Activated CD8-positive, alpha-beta memory T cell treated with anti-CD3 and anti-CD28 coated beads, Interleukin-2, amount 50 U/mL, for 1 hour (primary cell): Measurements from ENCODE around the gene GNB1L.
"Not testable (repeated sequence)": the region's sequence is repeated elsewhere in the genome, so short reads cannot be mapped to it uniquely, and the experiment has no call there.

Experiments used
- DNase-seq: peaks from one replicate; pipeline ENCODE4 v3.0.0-alpha.2; 2020; ENCODE audit errors: extremely low read depth

Gene GNB1L

DNA sequence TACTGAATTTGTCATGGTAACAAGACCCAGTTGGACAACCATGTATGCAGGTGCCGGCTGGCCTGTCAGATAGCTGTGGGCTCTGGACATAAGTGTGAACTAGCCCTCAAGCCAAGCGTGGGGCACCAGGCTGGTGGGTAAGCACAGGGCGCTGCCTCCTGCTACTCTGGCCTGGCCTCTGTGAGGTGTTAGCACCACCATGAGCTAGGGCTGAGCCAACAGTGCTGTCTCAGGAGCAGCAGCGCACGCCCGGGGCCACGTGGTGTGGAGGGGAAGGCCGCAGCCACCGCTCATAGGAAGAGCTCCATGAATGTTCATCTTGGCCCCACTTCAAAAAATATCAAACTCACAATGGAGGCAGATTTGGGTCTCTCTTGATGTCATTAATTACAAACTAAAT, 35.3 kb upstream of the GNB1L start:
- no peak for DNase-seq

DNA sequence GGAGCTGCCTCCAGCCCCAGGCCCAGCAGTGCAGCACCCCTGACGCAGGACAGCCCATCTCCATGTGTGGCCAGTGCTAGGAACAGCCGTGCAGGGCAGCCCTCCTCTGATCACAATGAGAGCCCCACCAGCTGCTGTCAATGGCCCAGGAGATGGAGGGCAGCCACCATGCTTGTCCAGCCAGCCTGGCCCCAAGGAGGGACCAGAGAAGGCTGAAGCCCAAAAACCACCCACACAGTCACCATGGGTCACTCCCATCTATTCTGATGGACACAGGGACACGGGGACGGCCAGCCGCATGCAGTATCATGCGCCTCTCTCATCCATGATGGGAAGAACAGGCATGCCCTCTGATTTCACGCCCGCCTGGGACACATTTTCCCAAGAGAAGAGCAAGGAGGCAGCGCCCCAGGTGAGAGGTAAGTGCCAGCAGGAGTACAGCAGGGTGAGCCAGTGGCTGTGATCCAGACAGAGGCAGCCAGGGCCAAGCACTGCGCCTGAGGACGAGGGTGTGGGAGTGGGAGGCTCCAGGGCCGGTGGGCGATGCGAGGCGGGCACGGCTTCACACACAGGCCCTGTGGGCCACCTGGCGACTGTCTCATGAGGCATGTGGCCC, 33.6 kb upstream of the GNB1L start:
- no peak for DNase-seq

DNA sequence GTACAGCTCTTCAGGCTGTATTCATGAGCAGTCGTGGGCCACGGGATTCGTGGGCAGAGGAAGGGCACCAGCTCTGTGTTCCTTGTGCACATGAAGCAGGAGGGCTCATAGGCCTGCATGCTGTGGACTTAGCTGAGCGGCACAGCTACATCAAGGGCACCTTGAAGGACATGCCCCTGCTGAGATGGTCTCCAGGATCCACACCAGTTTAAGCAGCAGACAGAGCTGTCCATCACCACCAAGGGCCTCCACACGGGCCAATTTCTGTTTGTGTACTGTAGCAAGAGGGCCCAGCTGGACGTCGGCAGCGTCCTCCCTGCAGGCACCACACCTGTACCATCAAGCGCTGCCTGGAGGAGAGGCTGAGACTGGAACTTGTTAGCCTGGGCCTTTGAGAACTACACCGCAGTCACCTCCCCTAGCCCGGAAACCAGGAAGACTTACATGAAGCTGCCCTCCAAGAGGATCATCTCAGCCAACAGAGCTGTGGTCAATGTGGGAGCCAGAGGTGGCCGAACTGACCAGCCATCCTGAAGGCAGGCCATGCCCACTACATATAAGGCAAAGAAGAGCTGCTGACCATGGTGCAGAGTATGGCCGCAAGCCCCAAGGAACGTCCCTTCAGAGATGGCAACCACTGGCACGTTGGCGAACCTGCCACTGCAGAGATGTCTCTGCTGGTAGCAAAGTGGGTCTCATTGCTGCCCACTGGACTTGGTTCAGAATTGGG, 32.7 kb upstream of the GNB1L start:
- no peak for DNase-seq

DNA sequence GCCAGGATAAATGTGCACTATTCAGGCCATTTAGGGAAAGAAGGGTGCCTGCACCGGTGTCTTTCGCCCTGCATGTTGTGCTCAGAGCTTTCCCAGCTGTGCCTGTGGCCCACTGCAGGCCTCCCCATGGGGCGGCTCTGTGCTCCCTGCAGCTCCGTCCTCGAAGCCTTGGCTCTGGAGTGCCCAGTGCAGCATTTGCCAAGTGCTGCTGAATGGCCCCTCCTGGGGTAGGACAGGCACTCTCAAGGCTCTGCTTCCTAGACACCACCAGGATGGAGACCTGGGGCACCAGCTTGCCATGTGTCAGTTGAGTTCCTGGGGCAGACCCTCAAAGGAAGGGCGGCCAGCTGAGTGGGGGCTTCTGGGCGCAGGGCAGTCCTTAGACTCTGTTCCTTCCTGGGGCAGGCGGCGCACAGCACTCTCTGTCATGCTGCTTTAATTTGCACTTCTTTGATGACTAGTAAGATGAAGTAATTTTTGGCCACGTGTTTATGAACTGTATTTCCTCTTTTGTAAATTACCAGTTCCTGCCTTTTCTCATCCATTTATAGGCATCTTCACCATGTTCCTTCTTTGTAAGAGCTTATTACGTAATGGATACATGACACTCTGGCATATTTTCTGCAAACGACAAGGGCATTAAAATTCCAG, 32.1 kb upstream of the GNB1L start:
- no peak for DNase-seq

DNA sequence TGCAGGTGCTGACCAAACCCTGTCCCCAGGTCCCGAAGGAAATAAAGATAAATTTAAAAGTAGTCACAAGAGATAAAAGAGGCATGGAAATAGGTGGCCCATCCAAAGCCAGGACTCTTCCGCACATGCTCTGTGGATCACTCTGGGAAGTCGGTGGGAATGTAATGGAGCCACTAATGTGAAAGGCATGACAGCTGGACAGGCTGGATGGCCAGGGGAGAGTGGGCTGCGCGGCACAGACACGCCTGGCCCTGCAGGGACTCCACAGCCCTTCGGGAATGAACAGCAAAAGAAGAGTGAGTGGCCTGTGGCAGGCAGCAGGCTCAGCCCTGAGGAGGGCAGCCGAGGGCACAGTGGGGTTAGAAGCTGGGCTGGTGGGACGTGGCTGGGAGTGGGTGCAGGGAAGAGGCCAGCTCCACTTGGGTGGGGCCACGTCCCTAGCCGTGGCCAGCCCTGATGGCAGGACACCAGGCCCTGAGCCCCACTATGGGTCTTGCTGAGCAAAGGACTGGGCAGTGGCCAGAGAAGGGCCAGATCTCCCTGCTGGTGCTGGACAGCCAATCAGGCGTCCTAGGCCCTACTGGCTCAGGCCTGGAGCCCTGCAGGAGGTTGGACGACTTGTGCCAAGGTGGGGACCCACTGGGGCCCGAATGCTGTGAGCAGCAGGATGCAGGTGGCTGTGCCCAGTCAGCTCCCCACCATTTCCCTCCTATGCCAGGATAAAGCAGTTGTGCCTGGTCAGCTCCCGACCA, 31.3 kb upstream of the GNB1L start:
- no peak for DNase-seq

DNA sequence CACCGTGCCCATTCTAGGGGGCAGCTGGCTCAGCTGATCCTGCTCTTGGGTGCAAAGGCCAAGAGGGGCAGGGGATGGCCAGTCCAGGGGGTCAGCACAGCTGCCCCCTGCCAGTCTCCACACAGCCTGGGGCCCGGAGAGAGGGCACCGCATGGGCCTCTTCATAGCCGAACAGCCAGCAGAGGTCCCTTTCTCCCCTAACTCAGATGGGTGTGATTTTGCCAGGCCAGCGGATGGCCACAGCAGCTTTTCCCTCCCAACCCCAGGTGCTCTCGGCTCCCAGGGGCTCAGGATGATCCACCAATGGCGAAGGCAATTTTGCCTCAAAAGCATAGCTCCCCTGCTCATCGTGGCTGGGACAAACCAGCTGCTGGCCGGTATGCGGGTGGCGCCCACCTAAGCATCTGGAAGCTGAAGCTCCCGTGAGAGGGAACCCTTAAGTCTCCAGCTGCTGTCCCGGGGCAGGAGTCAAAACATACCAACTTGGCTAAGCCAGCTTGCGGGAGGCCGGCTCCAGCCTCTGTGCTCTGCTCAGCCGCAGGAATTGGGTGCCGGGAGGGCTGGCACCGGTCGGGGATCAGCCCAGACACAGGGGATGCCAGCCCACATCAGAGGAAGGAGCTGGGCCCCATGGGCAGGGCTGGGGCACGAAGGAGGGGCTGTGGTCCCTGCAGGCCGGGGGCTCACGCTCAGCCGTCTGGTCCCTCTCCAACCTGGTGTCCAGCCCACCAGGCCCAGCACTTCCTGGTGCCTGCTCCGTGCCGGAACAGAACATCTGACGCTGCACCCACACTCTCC, 30.5 kb upstream of the GNB1L start:
- DNase-seq = no peak

DNA sequence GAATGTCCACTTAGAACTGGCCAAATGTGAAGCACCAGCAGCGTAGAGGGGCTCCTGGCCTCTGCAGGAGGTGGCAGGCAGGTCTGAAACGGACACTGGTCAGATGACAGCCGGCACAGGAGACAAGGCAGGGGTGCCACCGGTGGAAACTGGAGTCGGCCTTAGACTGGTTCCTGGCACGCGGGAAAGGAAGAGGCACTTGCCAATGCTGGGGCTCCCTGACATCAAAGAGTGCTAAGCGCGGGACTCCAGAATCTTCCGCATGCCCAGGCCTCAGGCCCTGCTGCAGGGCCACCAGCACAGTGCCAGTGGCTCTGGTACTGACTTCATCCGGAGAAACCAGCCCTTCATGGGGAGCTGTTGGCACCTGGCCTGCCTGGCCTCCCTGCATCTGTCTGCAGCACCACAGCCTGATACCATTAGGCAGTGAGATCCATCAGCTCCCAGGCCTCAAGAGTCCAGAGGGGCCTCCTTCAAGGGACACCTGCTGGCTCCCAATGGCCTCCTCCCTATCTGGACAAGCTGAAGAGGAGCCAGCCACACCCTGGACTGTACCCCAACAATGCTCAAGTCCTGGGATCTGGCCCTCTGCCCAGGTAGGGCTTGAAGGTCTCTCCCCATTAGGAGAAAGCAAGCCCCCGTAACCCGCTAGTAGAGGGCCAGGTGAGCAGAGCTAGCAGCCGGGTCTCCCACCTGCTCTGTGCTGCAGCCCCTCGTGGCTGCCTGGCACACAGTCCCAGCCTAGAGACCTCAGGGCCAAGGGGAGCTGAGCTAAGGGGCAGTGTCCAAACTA, 29.7 kb upstream of the GNB1L start:
- no peak for DNase-seq

DNA sequence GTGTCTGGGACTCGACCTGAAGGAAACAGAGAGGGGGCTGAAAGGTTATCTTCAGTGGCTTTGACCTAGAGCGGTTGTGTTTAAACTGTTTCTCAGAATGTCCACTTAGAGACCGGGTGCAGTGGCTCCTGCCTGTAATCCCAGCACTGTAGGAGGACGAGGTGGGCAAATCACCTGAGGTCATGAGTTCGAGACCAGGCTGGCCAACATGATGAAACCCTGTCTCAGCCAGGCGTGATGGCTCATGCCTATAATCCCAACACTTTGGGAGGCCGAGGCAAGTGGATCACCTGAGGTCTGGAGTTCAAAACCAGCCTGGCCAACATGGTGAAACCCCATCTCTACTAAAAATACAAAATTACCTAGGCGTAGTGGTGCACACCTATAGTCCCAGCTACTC, 28.8 kb upstream of the GNB1L start:
- DNase-seq = not testable (repeated sequence)

DNA sequence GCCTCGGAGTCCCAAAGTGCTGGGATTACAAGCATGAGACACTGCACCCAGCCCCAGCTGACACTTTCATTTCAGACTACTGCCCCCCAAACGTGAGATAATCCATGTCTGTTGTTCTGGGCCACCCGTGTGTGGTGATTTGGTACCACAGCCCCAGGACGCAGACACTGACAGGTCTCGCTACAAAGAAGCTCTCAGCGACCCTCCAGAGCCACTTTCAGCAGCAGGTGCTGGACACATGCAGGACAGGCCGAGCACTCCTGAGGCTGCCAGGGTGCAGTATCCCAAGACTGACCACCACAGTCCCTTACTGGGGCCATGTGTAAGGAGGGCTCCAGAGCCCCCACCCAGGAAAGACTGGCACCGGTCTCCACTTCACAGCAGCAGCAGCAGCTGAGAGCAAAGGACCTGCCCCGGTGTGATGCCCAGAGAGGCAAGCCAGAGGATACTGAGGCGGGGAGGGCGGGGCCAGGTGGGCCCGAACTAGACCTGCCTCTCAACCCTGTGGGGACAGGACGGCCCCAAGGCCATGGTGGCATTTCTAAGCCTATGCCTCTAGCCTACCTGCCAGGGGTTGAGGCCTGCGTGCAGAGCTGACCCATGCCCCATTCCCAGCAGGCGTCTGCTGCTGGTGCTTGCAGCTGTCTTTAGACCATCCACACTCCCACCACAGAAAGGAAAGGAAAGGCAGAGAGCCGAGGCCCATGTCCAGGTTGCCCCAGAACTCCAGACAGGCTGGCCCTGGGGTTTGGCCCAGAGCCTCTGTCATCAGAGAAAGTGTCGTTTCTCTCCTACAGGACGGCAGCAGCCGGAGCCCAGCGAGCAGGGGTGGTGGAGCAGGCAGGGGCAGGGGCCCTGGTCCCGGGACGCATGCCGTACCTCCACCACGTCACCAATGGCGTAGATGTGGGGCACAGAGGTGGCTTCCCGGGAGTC, 28.0 kb upstream of the GNB1L start:
- no peak for DNase-seq

DNA sequence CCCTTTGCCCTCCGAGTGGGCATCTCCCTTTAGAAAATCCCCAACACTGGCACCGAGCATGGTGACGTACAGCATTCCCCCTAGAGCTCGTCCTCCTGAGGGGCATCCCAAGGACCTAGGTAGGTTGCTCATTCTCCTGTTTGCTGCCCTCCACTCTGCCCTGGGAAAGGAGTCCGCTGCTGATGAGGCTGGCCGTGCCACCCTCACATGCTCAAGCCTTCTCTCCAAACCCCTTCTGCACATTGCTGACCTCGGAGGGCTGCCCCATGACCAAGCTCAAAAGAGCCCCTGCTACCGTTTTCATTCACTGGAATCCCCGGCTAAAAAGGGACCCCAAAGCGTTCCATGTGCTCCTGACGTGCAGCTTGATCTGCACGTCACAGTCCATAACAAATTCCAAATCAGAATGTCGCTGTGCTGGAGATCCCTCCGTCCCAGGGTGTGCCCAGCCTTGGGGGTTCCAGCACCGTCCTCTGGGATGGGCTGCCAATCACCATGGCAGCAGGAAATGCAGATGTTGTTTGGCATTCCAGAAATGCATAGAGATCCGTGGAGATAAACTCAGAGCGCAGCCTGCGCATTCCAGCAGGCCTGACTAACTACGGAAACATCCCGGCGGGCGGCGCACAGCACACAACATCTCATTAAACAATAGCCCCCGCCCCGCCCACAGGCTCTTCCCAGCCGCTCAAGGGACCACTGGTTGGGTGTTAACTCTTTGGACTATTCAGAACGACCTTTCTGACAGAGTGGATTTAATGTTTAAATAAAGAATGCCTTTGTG, 26.3 kb upstream of the GNB1L start:
- no peak for DNase-seq

DNA sequence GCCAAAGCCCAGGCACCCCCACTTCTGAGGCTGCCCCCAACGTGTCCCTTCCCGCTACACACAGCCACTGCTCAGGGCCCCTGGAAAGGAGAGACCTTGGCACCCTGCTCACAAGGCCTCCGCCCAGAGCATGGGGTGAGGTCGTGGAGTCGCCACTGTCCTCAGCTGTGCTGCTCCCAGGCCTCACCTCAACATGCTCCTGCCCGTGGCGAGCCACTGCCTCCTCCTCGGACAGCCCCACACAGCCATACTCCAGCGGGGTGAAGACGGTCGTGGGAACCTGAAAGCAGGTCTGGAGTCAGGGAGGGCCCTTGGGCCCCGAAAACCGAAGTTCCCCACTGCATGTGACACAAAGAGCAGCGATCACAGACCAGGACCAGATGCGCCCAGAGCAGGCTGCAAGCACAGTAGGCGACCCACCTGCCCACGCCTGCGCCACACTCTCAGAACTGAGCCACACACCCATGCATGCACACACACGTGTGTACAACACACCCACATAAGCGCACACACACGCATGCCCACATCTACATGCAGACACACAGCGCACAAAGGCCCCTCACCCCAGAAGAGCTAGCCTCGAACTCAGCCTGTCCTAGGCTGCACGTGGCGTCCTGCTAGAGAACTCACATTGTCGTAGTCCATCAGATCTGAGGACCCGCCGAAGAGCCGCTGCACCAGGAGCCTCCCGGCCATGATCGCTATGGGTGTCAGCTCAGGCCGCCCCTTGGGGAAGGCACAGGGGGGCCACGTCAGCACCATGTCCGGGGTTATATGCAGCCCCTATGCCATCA, 25.5 kb upstream of the GNB1L start:
- DNase-seq = no peak

DNA sequence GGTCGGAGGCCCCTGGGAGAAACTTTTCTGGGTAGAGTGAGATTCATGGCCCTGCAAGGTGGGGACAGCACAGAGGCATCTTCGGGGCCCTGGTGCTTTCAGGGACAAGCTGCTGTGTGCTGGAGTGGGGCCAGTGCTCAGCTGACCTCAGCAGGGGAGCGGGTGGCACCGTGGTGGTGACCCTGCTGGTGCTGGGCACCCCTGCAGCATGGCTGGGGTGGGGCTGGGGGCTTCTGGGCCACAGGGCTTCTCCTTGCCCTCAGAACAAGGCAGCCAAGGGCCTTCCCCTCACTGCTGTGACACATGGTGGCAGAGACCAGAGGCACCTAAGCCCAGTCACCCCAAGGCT, 24.9 kb upstream of the GNB1L start:
- DNase-seq = no peak

DNA sequence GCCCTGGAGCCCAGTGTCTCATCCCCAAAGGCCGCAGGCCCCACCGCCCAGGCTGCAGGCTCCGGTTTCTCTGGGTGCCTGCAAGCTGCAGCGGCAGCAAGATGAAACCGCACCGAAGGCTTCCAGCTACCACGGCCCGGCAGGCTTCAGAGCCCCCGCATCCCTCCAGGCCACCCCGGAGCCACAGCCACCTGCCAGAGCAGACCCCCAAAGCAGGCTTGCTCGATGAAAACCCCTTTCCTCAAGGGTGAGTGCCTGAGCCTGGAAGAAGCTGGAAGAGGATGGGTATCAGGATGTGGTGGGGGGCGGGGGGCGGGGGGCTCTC, 24.5 kb upstream of the GNB1L start:
- DNase-seq = no peak

DNA sequence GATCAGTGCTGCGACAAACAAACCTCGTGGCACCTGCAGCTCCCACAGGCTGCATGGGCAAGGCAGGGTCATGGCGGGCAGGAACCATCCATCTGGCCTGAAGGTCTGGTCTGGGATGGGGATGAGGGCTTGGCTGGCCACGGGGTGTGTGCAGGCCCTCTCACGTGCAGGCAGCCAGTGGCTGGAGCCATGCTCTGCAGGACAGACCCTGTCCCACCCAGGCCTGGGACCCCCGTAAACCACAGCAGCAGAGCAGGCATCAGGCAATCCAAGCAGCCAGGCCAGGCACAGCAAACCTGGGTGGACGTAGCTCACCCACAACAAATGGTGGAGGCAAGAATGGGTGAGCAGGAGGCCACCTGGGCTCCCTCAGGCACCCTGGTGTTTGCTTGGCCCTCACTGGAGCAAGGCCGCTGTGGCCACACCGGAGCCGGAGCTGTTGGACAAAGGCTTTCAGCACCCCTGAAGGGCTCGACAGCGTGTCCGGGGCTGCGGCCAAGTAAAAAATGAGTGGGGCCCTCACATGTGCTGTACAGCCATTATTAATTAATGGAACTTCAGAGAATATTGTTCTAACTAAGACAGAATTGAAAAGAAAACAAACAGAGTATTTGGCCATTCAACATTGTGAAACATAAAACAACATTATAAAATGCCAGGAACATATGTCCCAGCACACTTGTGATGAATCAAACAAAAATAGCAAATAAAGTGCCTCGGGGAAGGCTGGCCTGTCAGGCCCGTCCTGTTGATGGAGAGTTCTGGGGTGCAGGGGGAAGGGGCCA, 24.0 kb upstream of the GNB1L start:
- no peak for DNase-seq

DNA sequence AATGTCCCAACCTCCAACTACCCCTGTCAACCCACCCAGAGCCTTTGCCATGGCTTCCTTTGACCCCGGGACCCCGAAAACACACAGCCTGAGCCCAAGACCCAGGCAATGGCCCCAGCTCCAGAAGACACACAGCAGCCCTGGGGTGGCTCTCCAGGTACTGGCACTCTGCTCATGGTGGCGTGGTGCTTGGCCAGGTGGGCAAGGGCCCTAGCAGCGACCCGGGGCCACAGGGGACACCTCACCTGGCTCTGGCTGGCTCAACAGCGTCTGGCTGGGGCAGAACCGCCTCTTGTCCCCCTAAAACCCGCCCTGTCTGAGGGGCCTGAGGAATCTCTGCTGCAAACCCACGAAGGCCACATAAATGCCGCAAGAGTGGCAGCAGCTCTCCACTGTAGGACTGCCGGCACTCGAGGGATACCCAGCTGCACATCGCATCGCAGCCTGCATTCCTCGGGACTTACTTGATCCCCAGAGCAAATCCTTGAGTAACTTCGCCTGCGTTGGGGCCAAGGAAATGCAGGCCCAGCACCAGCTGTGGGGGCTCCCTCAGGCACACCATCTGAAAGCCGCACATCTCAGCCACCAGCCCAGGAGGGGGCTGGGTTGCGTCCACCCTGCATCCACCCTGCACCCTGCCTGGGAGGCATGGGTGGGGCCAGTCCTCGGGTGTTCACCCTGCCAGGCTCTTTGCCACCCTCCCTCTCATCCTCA, 23.1 kb upstream of the GNB1L start:
- DNase-seq = no peak

DNA sequence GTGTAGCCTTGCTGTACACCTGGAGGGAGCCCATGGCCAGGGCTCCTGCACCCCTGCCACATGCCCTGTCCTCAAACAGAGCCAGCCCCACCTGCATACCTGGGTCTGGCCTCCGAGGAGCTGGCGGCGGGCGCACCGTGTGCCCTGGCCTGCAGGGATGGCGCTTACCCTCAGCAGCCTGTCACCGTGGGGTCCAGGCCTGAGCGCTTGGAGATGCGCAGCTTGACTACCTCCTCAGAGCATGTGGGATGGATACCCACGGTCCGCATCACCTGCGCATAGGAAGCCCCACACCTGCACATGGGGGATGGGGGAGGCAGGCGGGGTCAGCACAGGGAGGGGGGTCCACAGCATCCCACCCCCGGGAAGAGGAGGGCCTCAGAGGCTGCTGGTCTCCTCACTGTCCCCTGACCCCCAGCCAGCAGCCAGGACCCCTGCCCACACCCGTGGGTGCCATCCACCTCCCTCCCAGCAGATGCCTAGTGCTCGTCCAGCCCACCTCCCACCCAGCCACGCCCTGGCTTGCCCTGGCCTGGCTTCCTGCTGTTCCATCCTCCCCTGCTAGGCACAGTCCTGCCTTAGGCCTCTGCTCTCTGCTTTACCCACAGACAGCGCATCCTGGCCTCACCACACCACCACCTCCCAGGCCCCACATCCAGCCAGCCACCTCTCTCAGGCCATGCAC, 22.4 kb upstream of the GNB1L start:
- DNase-seq = no peak
